GM18507 (cell line): Measurements from ENCODE around the gene NUDT3.
A peak's percentile ranks its signal among the peaks of the same experiment; 100 is the strongest.
"Not testable (repeated sequence)": the region's sequence is repeated elsewhere in the genome, so short reads cannot be mapped to it uniquely, and the experiment has no call there.

Source experiments
- DNase-seq: peaks from one replicate; pipeline ENCODE4 v3.0.0; 2011; ENCODE audit warnings: low read depth; ENCODE audit not compliant: insufficient read length; ENCODE audit errors: extremely low spot score
- FAIRE-seq: peaks from 2 replicates; lab custom pipeline; 2011; peaks lifted over from hg19 to GRCh38; lab: Jason Lieb, UNC

The NUDT3 gene

GRCh38 chr6:34374508-34374907, 18.0 kb downstream of the NUDT3 start:
- DNase-seq (no peak), FAIRE-seq (no peak)

- FAIRE-seq (no peak), DNase-seq (no peak)
Observed at GRCh38 chr6:34374069-34374468, 18.4 kb downstream of the NUDT3 start.

- no peak for FAIRE-seq
Observed at GRCh38 chr6:34373511-34373910, 19.0 kb downstream of the NUDT3 start.

GRCh38 chr6:34371865-34372264, 20.6 kb downstream of the NUDT3 start:
- FAIRE-seq, DNase-seq: not testable (repeated sequence)

More at GRCh38 chr6:34373511-34373910, 19.0 kb downstream of the NUDT3 start:
- DNase-seq: no peak

GRCh38 chr6:34370361-34370760, 22.1 kb downstream of the NUDT3 start:
- no peak for FAIRE-seq
- DNase-seq: no peak

GRCh38 chr6:34369385-34369784, 23.1 kb downstream of the NUDT3 start:
- FAIRE-seq (no peak), DNase-seq (no peak)

GRCh38 chr6:34366639-34366921, 25.9 kb downstream of the NUDT3 start:
- FAIRE-seq: no peak
- no peak for DNase-seq

- not testable (repeated sequence) for DNase-seq, FAIRE-seq
Observed at GRCh38 chr6:34365781-34366638, 26.5 kb downstream of the NUDT3 start.

GRCh38 chr6:34363681-34364075, 28.8 kb downstream of the NUDT3 start:
- not testable (repeated sequence) for FAIRE-seq, DNase-seq

- FAIRE-seq (peak; percentile 70), DNase-seq (no peak)
Observed at GRCh38 chr6:34362909-34363680, 29.4 kb downstream of the NUDT3 start.

- FAIRE-seq (no peak), DNase-seq (no peak)
Observed at GRCh38 chr6:34362176-34362575, 30.3 kb downstream of the NUDT3 start.

- FAIRE-seq (no peak), DNase-seq (no peak)
Observed at GRCh38 chr6:34360556-34360955, 31.9 kb downstream of the NUDT3 start.

- DNase-seq: no peak
Observed at GRCh38 chr6:34359418-34360158, 32.9 kb downstream of the NUDT3 start.

GRCh38 chr6:34358389-34358905, 34.0 kb downstream of the NUDT3 start:
- DNase-seq: no peak
- FAIRE-seq: no peak

More at GRCh38 chr6:34359418-34360158, 32.9 kb downstream of the NUDT3 start:
- no peak for FAIRE-seq

GRCh38 chr6:34357937-34358336, 34.5 kb downstream of the NUDT3 start:
- FAIRE-seq (no peak), DNase-seq (no peak)

- no peak for FAIRE-seq
- DNase-seq: no peak
Observed at GRCh38 chr6:34355889-34356288, 36.6 kb downstream of the NUDT3 start.

GRCh38 chr6:34354230-34354629, 38.2 kb downstream of the NUDT3 start:
- DNase-seq, FAIRE-seq: not testable (repeated sequence)

GRCh38 chr6:34353530-34353929, 38.9 kb downstream of the NUDT3 start:
- not testable (repeated sequence) for FAIRE-seq, DNase-seq

- DNase-seq (no peak), FAIRE-seq (no peak)
Observed at GRCh38 chr6:34352305-34352937, 40.0 kb downstream of the NUDT3 start.

- FAIRE-seq (no peak), DNase-seq (no peak)
Observed at GRCh38 chr6:34350934-34351217, 41.6 kb downstream of the NUDT3 start.
